ENCODE measurements around the gene MSI1. TPM values are rescaled to one million over a fixed set of nuclear protein-coding genes. Genes with fewer than 3 reads are reported as not detected.

Gene MSI1
- total RNA-seq, 2 experiments from 2014 or later, result not detected

GRCh38 chr12:120359128-120359527 is 9.8 kb downstream of the MSI1 start:
- Histone ChIP-seq H3K27ac (ENCODE audit: low read depth, low read length, poor library complexity, severe bottlenecking) (no peak overlapping the region), H3K4me1 (ENCODE audit: insufficient read depth, low read length, poor library complexity, severe bottlenecking) (no peaks in the 10 kb centered on the region), H3K9me2 (ENCODE audit: insufficient read depth, low read length) (no peaks in the 10 kb centered on the region), H3K9me3 (ENCODE audit: low read length) (no peaks in the 10 kb centered on the region), H4K20me1 (ENCODE audit: insufficient read depth, low read length) (no peaks in the 10 kb centered on the region), H3K36me3 (ENCODE audit: insufficient read depth, low read length) (no peaks in the 10 kb centered on the region), H3K4me2 (ENCODE audit: low read length) (no peak overlapping the region), H3K79me2 (ENCODE audit: insufficient read depth, low read depth, low read length) (no peaks in the 10 kb centered on the region), H2AFZ (ENCODE audit: low read length) (no peak overlapping the region), H3K4me3 (ENCODE audit: low read depth, low read length, poor library complexity, severe bottlenecking) (no peak overlapping the region)
- no TSS peak for BruUV-seq (replicated peaks)
- TF ChIP-seq CTCF (conservative IDR thresholded peaks at IDR 0.05; ENCODE audit: low read length), result no peak
- TF ChIP-seq EZH2phosphoT487 (IDR thresholded peaks at IDR 0.05; ENCODE audit: borderline replicate concordance, low read depth, low read length), result no peak
- ChIA-PET POLR2A (no interaction called here), CTCF (ENCODE audit: unreplicated experiment) (no interaction called here)
- intact Hi-C loops (cut with micrococcal nuclease; ENCODE audit: unreplicated experiment), result no loop called here
- DNase-seq (ENCODE audit: low spot score), result no peak

GRCh38 chr12:120358412-120359100 is 10.4 kb downstream of the MSI1 start:
- POLR2A ChIA-PET, result no interaction called here
- Histone ChIP-seq H3K4me1 (ENCODE audit: insufficient read depth, low read length, poor library complexity, severe bottlenecking) (no peaks in the 10 kb centered on the region), H3K36me3 (ENCODE audit: insufficient read depth, low read length) (no peaks in the 10 kb centered on the region), H3K4me2 (ENCODE audit: low read length) (no peak overlapping the region), H3K79me2 (ENCODE audit: insufficient read depth, low read depth, low read length) (no peaks in the 10 kb centered on the region), H2AFZ (ENCODE audit: low read length) (no peak overlapping the region), H4K20me1 (ENCODE audit: insufficient read depth, low read length) (no peaks in the 10 kb centered on the region), H3K4me3 (ENCODE audit: low read depth, low read length, poor library complexity, severe bottlenecking) (no peak overlapping the region), H3K27ac (ENCODE audit: low read depth, low read length, poor library complexity, severe bottlenecking) (no peak overlapping the region), H3K9me3 (ENCODE audit: low read length) (no peaks in the 10 kb centered on the region), H3K9me2 (ENCODE audit: insufficient read depth, low read length) (no peaks in the 10 kb centered on the region)
- intact Hi-C loops (cut with micrococcal nuclease; ENCODE audit: unreplicated experiment), result no loop called here
- BruUV-seq (replicated peaks), result no TSS peak
- TF ChIP-seq CTCF (conservative IDR thresholded peaks at IDR 0.05; ENCODE audit: low read length) (peak; percentile 59), EZH2phosphoT487 (IDR thresholded peaks at IDR 0.05; ENCODE audit: borderline replicate concordance, low read depth, low read length) (no peak)
- CTCF ChIA-PET (ENCODE audit: unreplicated experiment), result no interaction called here
- no peak for DNase-seq (ENCODE audit: low spot score)

GRCh38 chr12:120357104-120357503 is 11.9 kb downstream of the MSI1 start:
- H3K4me1 ChIP-seq (ENCODE audit: insufficient read depth, low read length, poor library complexity, severe bottlenecking), result no peaks in the 10 kb centered on the region
- POLR2A ChIA-PET, result no interaction called here
- H2AFZ ChIP-seq (ENCODE audit: low read length), result no peak overlapping the region
- H3K36me3 ChIP-seq (ENCODE audit: insufficient read depth, low read length), result no peaks in the 10 kb centered on the region
- intact Hi-C loops (cut with micrococcal nuclease; ENCODE audit: unreplicated experiment), result no loop called here
- H3K27ac ChIP-seq (ENCODE audit: low read depth, low read length, poor library complexity, severe bottlenecking), result no peak overlapping the region
- BruUV-seq (replicated peaks), result no TSS peak
- H4K20me1 ChIP-seq (ENCODE audit: insufficient read depth, low read length), result no peaks in the 10 kb centered on the region
- no peaks in the 10 kb centered on the region for H3K9me3 ChIP-seq (ENCODE audit: low read length)
- DNase-seq (ENCODE audit: low spot score), result no peak
- H3K79me2 ChIP-seq (ENCODE audit: insufficient read depth, low read depth, low read length), result no peaks in the 10 kb centered on the region
- H3K4me2 ChIP-seq (ENCODE audit: low read length), result no peak overlapping the region
- no peak overlapping the region for H3K4me3 ChIP-seq (ENCODE audit: low read depth, low read length, poor library complexity, severe bottlenecking)
- H3K9me2 ChIP-seq (ENCODE audit: insufficient read depth, low read length), result no peaks in the 10 kb centered on the region
- CTCF ChIA-PET (ENCODE audit: unreplicated experiment), result no interaction called here
- TF ChIP-seq CTCF (conservative IDR thresholded peaks at IDR 0.05; ENCODE audit: low read length) (no peak), EZH2phosphoT487 (IDR thresholded peaks at IDR 0.05; ENCODE audit: borderline replicate concordance, low read depth, low read length) (no peak)

Measured in OCI-LY7 (cell line).